ENCODE data around the gene MPP2.
"Not testable (repeated sequence)": the region's sequence is repeated elsewhere in the genome, so short reads cannot be mapped to it uniquely, and the experiment has no call there.

Gene MPP2

GRCh38 chr17:43932923-43933322 lies 25.6 kb upstream of the MPP2 start:
- TF ChIP-seq CTCF (conservative IDR thresholded peaks at IDR 0.05; ENCODE audit: low read depth) = no peak
- POLR2A ChIA-PET (ENCODE audit: low non-redundant PET) = no interaction called here
- CTCF ChIA-PET = interaction anchor here (1.7 kb wide), 1 partner anchor 11 kb away, joined by 7 read pairs; no protein-coding TSS in a partner anchor
- no peak for DNase-seq (ENCODE audit: low spot score)
- H3K27ac ChIP-seq = no peak overlapping the region

DNA sequence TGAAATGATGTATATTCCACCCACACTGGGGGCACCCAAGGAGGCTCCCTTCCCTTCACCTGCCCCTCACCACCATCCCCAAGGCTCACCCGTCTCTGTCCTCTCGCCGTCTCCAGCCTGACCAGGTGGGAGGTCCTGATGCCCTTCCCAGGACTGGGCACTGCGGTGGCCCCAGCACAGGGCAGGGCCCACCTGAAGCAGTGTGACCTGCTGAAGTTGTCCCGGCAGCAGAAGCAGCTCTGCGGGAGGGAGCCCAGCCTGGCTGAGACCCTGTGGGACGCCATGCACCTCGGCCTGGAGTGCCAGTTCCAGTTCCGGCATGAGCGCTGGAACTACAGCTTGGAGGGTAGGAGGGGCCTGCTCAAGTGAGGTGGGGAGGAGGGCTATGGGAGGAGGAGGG lies 25.0 kb upstream of the MPP2 start:
- POLR2A ChIA-PET (ENCODE audit: low non-redundant PET) = no interaction called here
- TF ChIP-seq CTCF (conservative IDR thresholded peaks at IDR 0.05; ENCODE audit: low read depth) = no peak
- CTCF ChIA-PET = interaction anchor here (1.7 kb wide), 1 partner anchor 11 kb away, joined by 7 read pairs; no protein-coding TSS in a partner anchor
- H3K27ac ChIP-seq = no peak overlapping the region
- no peak for DNase-seq (ENCODE audit: low spot score)

- no peak for TF ChIP-seq CTCF (conservative IDR thresholded peaks at IDR 0.05; ENCODE audit: low read depth)
- no peak overlapping the region for H3K27ac ChIP-seq
- POLR2A ChIA-PET (ENCODE audit: low non-redundant PET) = no interaction called here
- no peak for DNase-seq (ENCODE audit: low spot score)
- CTCF ChIA-PET = interaction anchor here (0.6 kb wide), 1 partner anchor 28 kb away, joined by 3 read pairs; no protein-coding TSS in a partner anchor
These were observed 23.8 kb upstream of the MPP2 start for GRCh38 chr17:43931062-43931571.

DNA sequence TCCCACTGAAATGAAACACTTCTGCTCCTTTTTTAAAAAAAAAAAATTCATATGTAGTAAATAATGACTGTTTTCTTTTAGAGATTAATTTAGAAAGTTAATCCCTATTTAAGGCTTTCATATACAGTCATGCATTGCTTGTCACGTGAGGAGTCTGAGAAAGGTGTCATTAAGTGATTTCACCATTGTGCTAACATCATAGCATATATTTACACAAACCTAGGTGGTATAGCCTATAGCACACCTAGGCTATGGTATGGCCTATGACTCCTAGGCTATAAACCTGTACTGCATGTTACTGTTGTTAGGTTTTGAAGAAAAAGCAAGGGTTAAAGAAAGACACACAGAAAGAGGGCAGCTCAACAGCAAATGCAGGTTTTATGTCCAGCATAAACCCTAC lies 21.3 kb upstream of the MPP2 start:
- no peak overlapping the region for H3K27ac ChIP-seq
- TF ChIP-seq CTCF (conservative IDR thresholded peaks at IDR 0.05; ENCODE audit: low read depth) = no peak
- POLR2A ChIA-PET (ENCODE audit: low non-redundant PET) = no interaction called here
- CTCF ChIA-PET = interaction anchor here (0.6 kb wide), 1 partner anchor 101 kb away, joined by 4 read pairs; no protein-coding TSS in a partner anchor
- no peak for DNase-seq (ENCODE audit: low spot score)

DNA sequence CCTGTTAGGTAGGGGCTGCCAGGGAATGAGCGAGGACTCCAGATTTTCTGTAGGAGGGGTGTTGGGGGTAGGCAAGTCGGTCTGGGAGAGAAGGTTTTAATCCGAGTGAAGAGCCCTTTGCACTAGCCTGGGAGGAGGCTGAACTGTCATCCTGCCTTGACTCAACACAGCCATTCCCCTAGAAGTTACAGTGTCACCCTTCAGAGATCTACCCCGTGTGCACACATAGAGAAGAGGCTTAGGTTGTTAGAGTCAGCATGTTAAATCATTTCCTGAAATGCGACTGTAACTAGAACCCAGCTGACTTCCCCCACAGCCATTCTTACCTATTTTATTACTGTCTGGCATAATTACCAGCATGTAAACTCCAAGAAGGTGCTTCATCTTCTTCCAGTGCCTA lies 20.6 kb upstream of the MPP2 start:
- H3K27ac ChIP-seq; POLR2A ChIA-PET (ENCODE audit: low non-redundant PET); DNase-seq (ENCODE audit: low spot score): not testable (repeated sequence)
- CTCF ChIA-PET = interaction anchor here (0.6 kb wide), 1 partner anchor 102 kb away, joined by 4 read pairs; no protein-coding TSS in a partner anchor

DNA sequence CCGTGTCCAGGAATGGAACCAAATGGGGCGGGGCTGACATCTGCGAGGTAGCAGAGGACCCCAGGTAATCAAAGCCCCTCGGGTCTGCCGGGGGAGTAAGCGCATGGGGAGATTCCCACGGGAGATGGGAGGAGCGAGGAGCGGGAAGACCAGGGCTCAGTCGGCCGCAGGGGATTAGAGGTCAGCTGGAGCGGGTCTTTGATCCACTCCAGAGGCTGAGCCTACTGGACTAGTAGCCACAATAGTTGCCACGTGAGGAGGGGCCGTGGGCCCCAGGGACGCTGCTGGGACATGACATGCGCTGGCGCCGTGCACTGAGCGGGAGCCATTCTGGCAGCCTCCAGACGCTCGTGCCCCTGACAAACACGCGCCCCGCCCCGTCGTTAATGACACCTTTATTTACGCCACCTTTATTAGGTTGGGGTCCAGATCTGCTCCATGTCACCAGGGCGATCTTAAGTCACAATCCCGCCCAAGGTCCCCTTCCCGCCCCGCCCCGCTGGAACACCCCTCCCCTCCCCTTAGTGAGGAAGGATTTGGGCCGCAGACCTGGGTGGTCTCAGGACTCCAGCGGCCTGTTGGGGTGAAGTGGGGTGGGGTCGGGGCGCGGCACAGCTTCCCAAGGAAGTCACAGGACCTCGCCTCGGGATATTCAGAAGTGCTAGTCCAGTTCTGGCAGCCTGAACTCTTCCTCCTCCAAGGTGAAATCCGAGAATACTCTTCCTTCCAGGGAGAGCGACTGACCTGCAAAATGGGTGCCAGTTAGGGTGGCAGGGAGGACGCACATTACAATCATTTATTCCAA lies 19.9 kb upstream of the MPP2 start:
- ChIA-PET POLR2A (ENCODE audit: low non-redundant PET) (no interaction called here), CTCF (interaction anchor here (1.1 kb wide), 1 partner anchor 15 kb away, joined by 3 read pairs; the partner anchor contains the start of gene PPY)
- no peak for TF ChIP-seq CTCF (conservative IDR thresholded peaks at IDR 0.05; ENCODE audit: low read depth)

DNA sequence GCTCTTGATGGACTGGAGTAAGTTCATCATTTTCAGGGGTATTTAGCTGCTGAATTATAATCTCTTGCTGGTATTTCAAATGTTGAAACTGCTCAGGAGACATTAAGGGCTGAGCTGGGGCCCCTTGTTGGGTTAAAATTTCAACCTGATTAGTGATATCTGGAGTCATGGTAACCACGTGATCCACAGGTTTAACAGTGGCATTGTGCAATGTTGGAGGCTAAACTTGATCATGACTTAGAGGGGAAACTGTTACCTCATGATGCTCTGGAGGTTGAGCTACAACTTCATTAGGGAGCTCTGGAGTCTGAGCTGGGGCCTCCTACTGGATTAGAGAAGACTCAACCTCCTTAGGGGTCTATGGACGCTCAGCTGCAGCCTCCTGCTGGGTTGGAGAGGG lies 17.2 kb upstream of the MPP2 start:
- POLR2A ChIA-PET (ENCODE audit: low non-redundant PET) = no interaction called here
- TF ChIP-seq CTCF (conservative IDR thresholded peaks at IDR 0.05; ENCODE audit: low read depth) = no peak

More for the DNA sequence above, 19.9 kb upstream of the MPP2 start:
- no peak for DNase-seq (ENCODE audit: low spot score)
- no peak overlapping the region for H3K27ac ChIP-seq

More for the DNA sequence above, 17.2 kb upstream of the MPP2 start:
- DNase-seq (ENCODE audit: low spot score) = no peak
- no peak overlapping the region for H3K27ac ChIP-seq
- CTCF ChIA-PET = no interaction called here

Data from RWPE1 (cell line).